ENCODE results near the gene SERHL2.
"Not testable (repeated sequence)": the region's sequence is repeated elsewhere in the genome, so short reads cannot be mapped to it uniquely, and the experiment has no call there.

SERHL2 gene

DNA sequence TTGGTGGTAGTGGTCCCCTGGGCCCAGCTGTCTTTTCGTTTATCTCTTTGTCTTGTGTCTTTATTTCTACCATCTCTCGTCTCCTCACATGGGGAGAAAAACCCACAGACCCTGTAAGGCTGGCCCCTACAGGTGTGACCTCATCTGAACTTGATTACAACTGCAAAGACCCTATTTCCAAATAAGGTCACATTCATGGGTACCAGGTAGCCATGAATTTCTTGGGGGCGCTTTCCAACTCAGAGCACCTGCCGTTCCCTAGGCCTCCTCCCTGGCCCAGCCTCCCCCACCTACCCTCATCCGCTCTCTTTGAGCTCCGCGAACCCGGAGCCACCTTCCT lies 20.1 kb upstream of the SERHL2 start:
- no peaks in the 10 kb centered on the region for H3K9me3 ChIP-seq (ENCODE audit: insufficient read depth, low read length)
- H3K36me3 ChIP-seq (ENCODE audit: insufficient read depth, insufficient read length, low read length) = no peaks in the 10 kb centered on the region
- no peak for DNase-seq (ENCODE audit: low read depth, low spot score)
- TF ChIP-seq YY1 (IDR thresholded peaks at IDR 0.05; ENCODE audit: insufficient read depth, insufficient read length) (no peak), ZNF274 (IDR thresholded peaks at IDR 0.05; ENCODE audit: low read depth, low read length) (no peak), SUZ12 (IDR thresholded peaks at IDR 0.05; ENCODE audit: extremely low read depth, insufficient read depth, insufficient read length) (no peak)
- no peaks in the 10 kb centered on the region for H3K4me1 ChIP-seq (ENCODE audit: insufficient read depth, insufficient read length)
- H3K27me3 ChIP-seq (ENCODE audit: insufficient read depth, insufficient read length) = peaks cover 4% of the 10 kb centered on the region
- no peak overlapping the region for H3K9ac ChIP-seq (ENCODE audit: insufficient read length, low read depth)
- H3K4me3 ChIP-seq (ENCODE audit: insufficient read length, low read depth) = no peak overlapping the region

DNA sequence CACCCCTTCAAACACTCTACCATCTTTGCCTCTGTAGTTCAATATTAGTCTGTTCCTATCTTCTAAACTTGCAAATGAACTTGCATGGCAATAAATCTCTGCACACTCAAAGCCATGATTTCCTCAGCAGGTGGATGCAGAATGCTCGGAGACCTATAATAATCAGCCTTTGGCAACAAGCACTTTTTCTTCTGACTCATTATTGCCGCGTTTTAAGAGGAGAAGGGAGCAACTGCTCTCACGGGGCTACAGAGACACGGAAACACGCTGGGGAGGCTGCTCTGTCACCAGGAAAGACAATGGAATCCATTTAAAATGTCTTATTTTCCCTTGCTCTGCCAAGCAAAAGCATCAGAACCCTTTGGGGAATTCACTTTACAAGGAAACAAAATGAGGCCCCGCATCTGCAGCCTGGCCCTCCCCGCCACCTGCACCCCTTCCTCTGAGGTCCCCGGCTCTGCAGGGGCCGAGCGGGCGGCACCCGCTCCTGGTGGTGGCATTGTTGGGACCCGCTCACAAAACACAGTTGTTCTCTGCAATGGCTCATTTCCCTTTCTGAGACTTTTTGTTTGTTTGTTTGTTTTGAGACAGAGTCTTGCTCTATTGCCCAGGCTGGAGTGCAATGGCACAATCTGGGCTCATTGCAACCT lies 18.5 kb upstream of the SERHL2 start:
- not testable (repeated sequence) for H3K36me3 ChIP-seq (ENCODE audit: insufficient read depth, insufficient read length, low read length); DNase-seq (ENCODE audit: low read depth, low spot score); H3K27me3 ChIP-seq (ENCODE audit: insufficient read depth, insufficient read length); H3K9ac ChIP-seq (ENCODE audit: insufficient read length, low read depth); H3K9me3 ChIP-seq (ENCODE audit: insufficient read depth, low read length); H3K4me3 ChIP-seq (ENCODE audit: insufficient read length, low read depth); H3K4me1 ChIP-seq (ENCODE audit: insufficient read depth, insufficient read length)

DNA sequence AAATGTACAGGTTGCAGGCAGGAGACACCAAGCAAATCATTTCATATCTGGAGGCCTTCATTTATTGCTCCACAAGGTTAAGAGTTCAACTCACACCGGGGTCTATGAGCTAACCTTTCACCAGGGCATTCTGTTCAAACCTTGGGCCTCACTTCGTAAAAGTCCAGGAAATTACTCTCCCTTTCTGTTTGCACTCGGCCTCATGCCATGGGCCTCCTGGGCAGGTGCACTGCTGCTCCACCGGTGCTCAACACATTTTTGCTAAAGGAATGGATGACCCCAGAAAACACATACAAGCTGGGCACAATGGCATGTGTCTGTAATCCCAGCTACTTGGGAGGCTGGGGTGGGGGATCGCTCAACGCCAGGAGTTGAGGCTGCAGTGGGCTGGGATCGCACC lies 17.6 kb upstream of the SERHL2 start:
- H3K27me3 ChIP-seq (ENCODE audit: insufficient read depth, insufficient read length) = no peaks in the 10 kb centered on the region
- no peak for TF ChIP-seq ZNF274 (IDR thresholded peaks at IDR 0.05; ENCODE audit: low read depth, low read length)
- TF ChIP-seq SUZ12 (IDR thresholded peaks at IDR 0.05; ENCODE audit: extremely low read depth, insufficient read depth, insufficient read length) = no peak
- TF ChIP-seq YY1 (IDR thresholded peaks at IDR 0.05; ENCODE audit: insufficient read depth, insufficient read length) = no peak
- no peaks in the 10 kb centered on the region for H3K4me1 ChIP-seq (ENCODE audit: insufficient read depth, insufficient read length)
- no peak overlapping the region for H3K4me3 ChIP-seq (ENCODE audit: insufficient read length, low read depth)
- H3K36me3 ChIP-seq (ENCODE audit: insufficient read depth, insufficient read length, low read length) = no peaks in the 10 kb centered on the region
- no peaks in the 10 kb centered on the region for H3K9me3 ChIP-seq (ENCODE audit: insufficient read depth, low read length)
- no peak overlapping the region for H3K9ac ChIP-seq (ENCODE audit: insufficient read length, low read depth)
- DNase-seq (ENCODE audit: low read depth, low spot score) = no peak

DNA sequence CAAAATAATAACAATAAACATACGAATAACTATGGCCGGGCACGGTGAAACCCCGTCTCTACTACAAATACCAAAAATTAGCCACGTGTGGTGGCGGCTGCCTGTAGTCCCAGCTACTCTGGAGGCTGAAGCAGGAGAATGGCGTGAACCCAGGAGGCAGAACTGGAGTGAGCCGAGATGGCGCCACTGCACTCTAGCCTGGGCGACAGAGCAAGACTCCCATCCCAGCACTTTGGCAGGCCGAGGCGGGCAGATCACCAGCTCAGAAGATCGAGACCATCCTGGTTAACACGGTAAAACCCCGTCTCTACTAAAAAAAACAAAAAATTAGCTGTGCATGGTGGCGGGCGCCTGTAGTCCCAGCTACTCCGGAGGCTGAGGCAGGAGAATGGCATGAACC lies 17.1 kb upstream of the SERHL2 start:
- not testable (repeated sequence) for H3K4me1 ChIP-seq (ENCODE audit: insufficient read depth, insufficient read length); DNase-seq (ENCODE audit: low read depth, low spot score); H3K9me3 ChIP-seq (ENCODE audit: insufficient read depth, low read length); H3K4me3 ChIP-seq (ENCODE audit: insufficient read length, low read depth); H3K9ac ChIP-seq (ENCODE audit: insufficient read length, low read depth); H3K36me3 ChIP-seq (ENCODE audit: insufficient read depth, insufficient read length, low read length); H3K27me3 ChIP-seq (ENCODE audit: insufficient read depth, insufficient read length)

DNA sequence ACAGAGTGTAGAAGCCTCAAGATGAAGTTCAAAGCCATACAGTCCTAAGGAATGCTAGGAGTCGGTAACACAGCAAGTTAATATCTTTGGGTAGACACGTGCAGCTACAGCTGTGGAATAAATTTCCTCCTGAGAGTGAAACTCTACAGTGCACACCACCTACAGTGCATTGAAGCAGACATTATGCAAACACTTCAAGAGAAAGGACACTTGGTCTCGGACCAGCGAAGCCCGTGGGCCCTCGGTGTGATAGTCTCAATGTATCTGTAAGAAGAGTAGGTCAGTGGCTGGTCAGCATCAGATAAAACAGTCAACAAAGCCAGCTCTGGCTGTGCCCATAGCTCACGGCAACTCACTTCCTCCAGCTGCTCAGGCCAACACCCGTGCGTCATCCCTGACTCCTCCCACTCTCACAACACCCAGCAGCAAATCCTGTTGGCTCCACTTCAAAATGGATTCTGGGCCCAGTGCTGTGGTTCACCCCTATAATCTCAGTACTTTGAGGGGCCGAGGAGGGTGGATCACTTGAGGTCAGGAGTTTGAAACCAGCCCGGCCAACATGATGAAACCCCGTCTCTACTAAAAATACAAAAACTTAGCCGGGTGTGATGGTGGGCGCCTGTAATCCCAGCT lies 16.4 kb upstream of the SERHL2 start:
- H3K4me1 ChIP-seq (ENCODE audit: insufficient read depth, insufficient read length); H3K9ac ChIP-seq (ENCODE audit: insufficient read length, low read depth); H3K4me3 ChIP-seq (ENCODE audit: insufficient read length, low read depth): not testable (repeated sequence)

DNA sequence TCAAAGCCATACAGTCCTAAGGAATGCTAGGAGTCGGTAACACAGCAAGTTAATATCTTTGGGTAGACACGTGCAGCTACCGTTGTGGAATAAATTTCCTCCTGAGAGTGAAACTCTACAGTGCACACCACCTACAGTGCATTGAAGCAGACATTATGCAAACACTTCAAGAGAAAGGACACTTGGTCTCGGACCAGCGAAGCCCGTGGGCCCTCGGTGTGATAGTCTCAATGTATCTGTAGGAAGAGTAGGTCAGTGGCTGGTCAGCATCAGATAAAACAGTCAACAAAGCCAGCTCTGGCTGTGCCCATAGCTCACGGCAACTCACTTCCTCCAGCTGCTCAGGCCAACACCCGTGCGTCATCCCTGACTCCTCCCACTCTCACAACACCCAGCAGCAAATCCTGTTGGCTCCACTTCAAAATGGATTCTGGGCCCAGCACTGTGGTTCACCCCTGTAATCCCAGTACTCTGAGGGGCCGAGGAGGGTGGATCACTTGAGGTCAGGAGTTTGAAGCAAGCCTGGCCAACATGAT lies 14.5 kb upstream of the SERHL2 start:
- H3K4me3 ChIP-seq (ENCODE audit: insufficient read length, low read depth); H3K9ac ChIP-seq (ENCODE audit: insufficient read length, low read depth); H3K4me1 ChIP-seq (ENCODE audit: insufficient read depth, insufficient read length); H3K36me3 ChIP-seq (ENCODE audit: insufficient read depth, insufficient read length, low read length); DNase-seq (ENCODE audit: low read depth, low spot score); H3K9me3 ChIP-seq (ENCODE audit: insufficient read depth, low read length); H3K27me3 ChIP-seq (ENCODE audit: insufficient read depth, insufficient read length): not testable (repeated sequence)

More for the DNA sequence above, 16.4 kb upstream of the SERHL2 start:
- DNase-seq (ENCODE audit: low read depth, low spot score); H3K36me3 ChIP-seq (ENCODE audit: insufficient read depth, insufficient read length, low read length); H3K9me3 ChIP-seq (ENCODE audit: insufficient read depth, low read length); H3K27me3 ChIP-seq (ENCODE audit: insufficient read depth, insufficient read length): not testable (repeated sequence)

DNA sequence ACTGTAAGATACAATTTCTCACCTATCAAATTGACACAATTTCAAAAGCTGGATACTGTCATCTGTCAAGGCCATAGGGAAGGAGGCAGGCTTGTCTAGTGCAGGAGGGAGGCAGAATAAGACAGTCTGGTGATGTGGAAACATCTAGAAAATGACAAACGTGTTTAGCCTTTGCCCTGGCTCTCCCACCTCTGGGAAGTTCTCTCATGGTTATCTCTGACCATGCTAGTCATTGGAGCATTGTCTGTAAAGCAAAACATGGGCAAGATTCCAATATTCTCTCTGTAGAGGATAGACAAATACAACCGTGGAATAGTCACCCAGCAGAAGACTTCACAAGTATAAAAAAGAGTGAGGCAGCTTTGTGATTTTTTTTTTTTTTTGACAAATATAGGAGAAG lies 9.1 kb upstream of the SERHL2 start:
- Histone ChIP-seq H3K9ac (ENCODE audit: insufficient read length, low read depth) (no peak overlapping the region), H3K36me3 (ENCODE audit: insufficient read depth, insufficient read length, low read length) (no peaks in the 10 kb centered on the region), H3K9me3 (ENCODE audit: insufficient read depth, low read length) (no peaks in the 10 kb centered on the region), H3K4me3 (ENCODE audit: insufficient read length, low read depth) (no peak overlapping the region), H3K27me3 (ENCODE audit: insufficient read depth, insufficient read length) (no peaks in the 10 kb centered on the region), H3K4me1 (ENCODE audit: insufficient read depth, insufficient read length) (peaks cover 4% of the 10 kb centered on the region)
- TF ChIP-seq SUZ12 (IDR thresholded peaks at IDR 0.05; ENCODE audit: extremely low read depth, insufficient read depth, insufficient read length) (no peak), ZNF274 (IDR thresholded peaks at IDR 0.05; ENCODE audit: low read depth, low read length) (no peak), YY1 (IDR thresholded peaks at IDR 0.05; ENCODE audit: insufficient read depth, insufficient read length) (no peak)
- DNase-seq (ENCODE audit: low read depth, low spot score) = no peak

DNA sequence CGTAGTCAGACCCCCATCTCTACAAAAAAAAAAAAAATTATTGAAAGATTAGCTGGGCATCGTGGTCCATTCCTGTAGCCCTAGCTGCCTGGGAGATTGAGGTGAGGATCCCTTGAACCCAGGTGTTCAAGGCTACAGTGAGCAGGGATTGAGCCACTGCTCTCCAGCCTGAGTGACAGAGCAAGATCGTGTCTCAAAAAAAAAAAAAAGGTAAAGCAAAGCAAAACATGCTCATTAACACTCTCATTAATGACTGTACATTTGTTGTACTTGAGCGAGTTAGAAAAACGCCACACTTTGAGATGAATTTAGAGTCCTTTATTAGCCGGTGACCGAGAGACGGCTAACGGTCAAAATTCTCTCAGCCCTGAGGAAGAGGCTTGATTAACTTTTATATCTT lies 6.2 kb upstream of the SERHL2 start:
- H3K27me3 ChIP-seq (ENCODE audit: insufficient read depth, insufficient read length) = peaks cover 5% of the 10 kb centered on the region
- TF ChIP-seq ZNF274 (IDR thresholded peaks at IDR 0.05; ENCODE audit: low read depth, low read length) (no peak), YY1 (IDR thresholded peaks at IDR 0.05; ENCODE audit: insufficient read depth, insufficient read length) (no peak), SUZ12 (IDR thresholded peaks at IDR 0.05; ENCODE audit: extremely low read depth, insufficient read depth, insufficient read length) (no peak)
- no peak for DNase-seq (ENCODE audit: low read depth, low spot score)

DNA sequence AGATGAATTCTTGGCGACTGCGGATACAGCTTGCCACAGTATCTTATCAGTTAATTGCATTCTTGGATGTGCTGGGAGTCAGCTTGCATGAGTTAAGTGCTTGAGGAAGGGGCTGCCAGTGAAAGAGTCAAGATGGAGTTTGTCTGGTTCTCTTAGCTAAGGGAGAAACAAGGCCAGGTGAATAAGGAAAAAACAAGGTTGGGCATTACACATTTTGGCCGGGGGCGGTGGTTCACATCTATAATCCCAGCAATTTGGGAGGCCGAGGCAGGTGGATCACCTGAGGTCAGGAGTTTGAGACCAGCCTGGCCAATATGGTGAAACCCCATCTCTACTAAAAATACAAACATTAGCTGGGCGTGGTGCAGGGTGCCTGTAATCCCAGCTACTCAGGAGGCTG lies 5.6 kb upstream of the SERHL2 start:
- not testable (repeated sequence) for H3K4me1 ChIP-seq (ENCODE audit: insufficient read depth, insufficient read length); DNase-seq (ENCODE audit: low read depth, low spot score); H3K9me3 ChIP-seq (ENCODE audit: insufficient read depth, low read length); H3K27me3 ChIP-seq (ENCODE audit: insufficient read depth, insufficient read length); H3K4me3 ChIP-seq (ENCODE audit: insufficient read length, low read depth); H3K9ac ChIP-seq (ENCODE audit: insufficient read length, low read depth); H3K36me3 ChIP-seq (ENCODE audit: insufficient read depth, insufficient read length, low read length)

More for the DNA sequence above, 6.2 kb upstream of the SERHL2 start:
- Histone ChIP-seq H3K4me1 (ENCODE audit: insufficient read depth, insufficient read length) (peaks cover 9% of the 10 kb centered on the region), H3K36me3 (ENCODE audit: insufficient read depth, insufficient read length, low read length) (no peaks in the 10 kb centered on the region), H3K4me3 (ENCODE audit: insufficient read length, low read depth) (no peak overlapping the region), H3K9me3 (ENCODE audit: insufficient read depth, low read length) (peaks cover 6% of the 10 kb centered on the region; the same call in 1 of the 2 replicates), H3K9ac (ENCODE audit: insufficient read length, low read depth) (no peak overlapping the region)

All from NT2/D1 (cell line).